Measurements from ENCODE around the gene LRMDA.
"Not testable (repeated sequence)": the region's sequence is repeated elsewhere in the genome, so short reads cannot be mapped to it uniquely, and the experiment has no call there.

The LRMDA gene

GRCh38 chr10:75592151-75592787 is 160.8 kb downstream of the LRMDA start:
- no peak for DNase-seq

GRCh38 chr10:75592791-75593643 is 161.6 kb downstream of the LRMDA start:
- DNase-seq = no peak

- DNase-seq = peak; percentile 2
These were observed 162.5 kb downstream of the LRMDA start for GRCh38 chr10:75593692-75594556.

- no peak for DNase-seq
These were observed 165.7 kb downstream of the LRMDA start for GRCh38 chr10:75596930-75597620.

GRCh38 chr10:75597773-75598440 is 166.5 kb downstream of the LRMDA start:
- DNase-seq = no peak

GRCh38 chr10:75598998-75599397 is 167.6 kb downstream of the LRMDA start:
- DNase-seq = no peak

- no peak for DNase-seq
These were observed 168.6 kb downstream of the LRMDA start for GRCh38 chr10:75599875-75600648.

- no peak for DNase-seq
These were observed 169.4 kb downstream of the LRMDA start for GRCh38 chr10:75600833-75601232.

GRCh38 chr10:75602341-75602740 is 170.9 kb downstream of the LRMDA start:
- DNase-seq = no peak

GRCh38 chr10:75605096-75605495 is 173.7 kb downstream of the LRMDA start:
- no peak for DNase-seq

GRCh38 chr10:75605795-75606194 is 174.4 kb downstream of the LRMDA start:
- DNase-seq = not testable (repeated sequence)

GRCh38 chr10:75606203-75606779 is 174.9 kb downstream of the LRMDA start:
- DNase-seq = no peak

- no peak for DNase-seq
These were observed 176.2 kb downstream of the LRMDA start for GRCh38 chr10:75607576-75607975.

GRCh38 chr10:75610183-75610582 is 178.8 kb downstream of the LRMDA start:
- no peak for DNase-seq

- DNase-seq = no peak
These were observed 180.0 kb downstream of the LRMDA start for GRCh38 chr10:75611172-75611992.

- no peak for DNase-seq
These were observed 180.6 kb downstream of the LRMDA start for GRCh38 chr10:75611993-75612372.

- DNase-seq = no peak
These were observed 181.7 kb downstream of the LRMDA start for GRCh38 chr10:75612904-75613684.

- peak; percentile 3 for DNase-seq
These were observed 182.5 kb downstream of the LRMDA start for GRCh38 chr10:75613685-75614504.

All from NCI-H82 (cell line).